Gastrocnemius medialis (tissue), 4 donors: ENCODE measurements around the gene APOL6. TPM values are rescaled to one million over a fixed set of nuclear protein-coding genes. Genes with fewer than 3 reads are reported as not detected.

Source experiments
- ATAC-seq, 2 donors: fragments of 150-250 bp; one replicate each; pipeline ENCODE4 v1.9.1; 2016
- DNase-seq, 2 donors: peaks; one replicate each; pipeline ENCODE4 v3.0.0-alpha.2; 2019
- H3K27ac ChIP-seq, 4 donors: fragments of 200-600 bp; sonication (generic); 1 replicate in 1 of 4; 2 replicates in 3 of 4; pipeline ENCODE4 v1.5.1; 2016 to 2018; ENCODE audit warnings: mild to moderate bottlenecking in 2 of 4, moderate library complexity in 1 of 4
- H3K27me3 ChIP-seq, 3 donors: fragments of 200-600 bp; sonication (generic) in 2 of 3; 1 replicate in 1 of 3; 2 replicates in 2 of 3; pipeline versions ENCODE4 v1.5.1 to v1.6.0; 2016 to 2019; ENCODE audit warnings: mild to moderate bottlenecking in 1 of 3, moderate library complexity in 1 of 3
- H3K36me3 ChIP-seq, 2 donors: fragments of 200-600 bp; sonication (generic) in 1 of 2; one replicate each; pipeline ENCODE4 v1.5.1; 2017 to 2018
- H3K4me1 ChIP-seq, 2 donors: fragments of 200-600 bp; sonication (generic) in 1 of 2; one replicate each; pipeline ENCODE4 v1.5.1; 2016 to 2017; ENCODE audit warnings: mild to moderate bottlenecking in 2 of 2
- H3K4me3 ChIP-seq, 4 donors: fragments of 200-600 bp; sonication (generic) in 3 of 4; 1 replicate in 1 of 4; 2 replicates in 3 of 4; pipeline ENCODE4 v1.5.1; 2016 to 2019; ENCODE audit warnings: mild to moderate bottlenecking in 2 of 4
- H3K9me3 ChIP-seq, 3 donors: fragments of 200-600 bp; sonication (generic) in 2 of 3; 1 replicate in 1 of 3; 2 replicates in 2 of 3; pipeline ENCODE4 v1.5.1; 2016 to 2019
- CTCF ChIP-seq, 5 experiments: fragments of 450-650 bp in 3 of 5; fragments of 200-600 bp in 2 of 5; sonication (generic) in 2 of 5; IDR thresholded peaks in 4 of 5; conservative IDR thresholded peaks in 1 of 5; 1 replicate in 4 of 5; 2 replicates in 1 of 5; pipeline ENCODE4 v1.5.1; 2016 to 2019; ENCODE audit warnings: antibody characterized with exemption in 5 of 5, mild to moderate bottlenecking in 3 of 5, moderate library complexity in 3 of 5
- POLR2A ChIP-seq, 2 donors: fragments of 450-650 bp; IDR thresholded peaks; one replicate each; pipeline ENCODE4 v1.6.1; 2017; ENCODE audit warnings: antibody characterized with exemption in 2 of 2, mild to moderate bottlenecking in 2 of 2, moderate library complexity in 2 of 2
- in situ Hi-C, 4 donors: fragments of 200-750 bp; cut with MboI; loops; one replicate each; pipeline versions ENCODE4 v1.15.0 to v1.8.0; 2017; ENCODE audit warnings: low sequenced_read_pairs in 4 of 4
- intact Hi-C: fragments of 100-400 bp; cut with DNase I; formaldehyde crosslinking; loops from one replicate; pipeline ENCODE4 v1.15.1; 2023; ENCODE audit warnings: low total_unique reads
- total RNA-seq, 4 donors: library from RNA; depleted of rRNA; stranded (reverse); fragments of >200 nt; gene quantifications; one replicate each; pipeline versions ENCODE4 v1.1.0 to v1.2.3, GENCODE V29; 2016

APOL6 gene
- total RNA-seq, 4 donors from 2014 or later: 1.5 to 4.5 (median 2.9) TPM

- in situ Hi-C loops: loop anchor here in 3 of 4 donors (5.0 to 25.0 kb wide), 4 partner anchors 105 to 495 kb away; no protein-coding TSS in a partner anchor
- H3K9me3 ChIP-seq: no peaks in the 10 kb centered on the region
- no peak for TF ChIP-seq POLR2A (IDR thresholded peaks at IDR 0.05)
- TF ChIP-seq CTCF (IDR thresholded peaks at IDR 0.05 in 4 of 5, conservative IDR thresholded peaks at IDR 0.05 in 1 of 5): no peak
Observed at GRCh38 chr22:35629406-35630216, 18.6 kb upstream of the APOL6 start.

DNA sequence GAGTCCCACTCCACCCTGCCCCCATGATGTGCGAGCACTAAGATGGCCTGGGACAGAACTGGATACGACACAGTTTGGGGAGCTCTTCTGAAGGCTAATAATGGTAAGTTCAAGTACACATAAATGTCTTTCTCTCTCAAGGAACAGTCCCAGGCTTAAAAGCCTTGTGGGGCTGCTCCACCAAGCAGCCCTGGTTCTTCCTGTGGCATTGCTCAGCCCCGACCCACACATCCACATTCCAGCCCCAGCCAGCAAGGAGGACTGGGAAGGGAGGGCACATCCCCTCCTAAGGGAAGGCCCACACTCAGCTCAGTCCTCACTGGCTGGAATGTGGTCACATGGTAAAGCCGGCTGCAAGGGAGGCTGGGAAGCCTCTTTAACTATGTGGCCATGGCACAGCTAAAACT is 17.9 kb upstream of the APOL6 start:
- Histone ChIP-seq H3K27me3 (no peaks in the 10 kb centered on the region), H3K36me3 (no peaks in the 10 kb centered on the region), H3K4me3 (no peak overlapping the region), H3K27ac (no peak overlapping the region), H3K9me3 (no peaks in the 10 kb centered on the region), H3K4me1 (peaks cover 5 to 13% of the 10 kb centered on the region in 2 donors)
- DNase-seq: no peak
- in situ Hi-C loops (loop anchor here in 3 of 4 donors (10.0 to 25.0 kb wide), 3 partner anchors 104 to 494 kb away; no protein-coding TSS in a partner anchor), intact Hi-C loops (no loop called here)
- ATAC-seq: no peak
- TF ChIP-seq CTCF (IDR thresholded peaks at IDR 0.05 in 4 of 5, conservative IDR thresholded peaks at IDR 0.05 in 1 of 5): no peak
- TF ChIP-seq POLR2A (IDR thresholded peaks at IDR 0.05): no peak

More at GRCh38 chr22:35629406-35630216, 18.6 kb upstream of the APOL6 start:
- Histone ChIP-seq H3K4me3 (no peak overlapping the region), H3K27me3 (no peaks in the 10 kb centered on the region), H3K4me1 (peaks cover 5 to 13% of the 10 kb centered on the region in 2 donors), H3K27ac (peak overlapping the region; percentile 27 to 53 (median 45)), H3K36me3 (no peaks in the 10 kb centered on the region)
- intact Hi-C loops: loop anchor here (5.0 kb wide), 4 partner anchors 53 to 438 kb away; no protein-coding TSS in a partner anchor
- DNase-seq (peak in 1 of 2 donors; percentile 62), ATAC-seq (peak in 1 of 2 donors; percentile 5)

- in situ Hi-C loops: loop anchor here in 3 of 4 donors (10.0 to 25.0 kb wide), 3 partner anchors 104 to 494 kb away; no protein-coding TSS in a partner anchor
- H3K4me3 ChIP-seq: no peak overlapping the region
- no peak for DNase-seq
- no peak overlapping the region for H3K27ac ChIP-seq
- H3K27me3 ChIP-seq: no peaks in the 10 kb centered on the region
- intact Hi-C loops: no loop called here
- H3K4me1 ChIP-seq: peaks cover 5 to 13% of the 10 kb centered on the region in 2 donors
- no peak for ATAC-seq
- no peaks in the 10 kb centered on the region for H3K9me3 ChIP-seq
- no peaks in the 10 kb centered on the region for H3K36me3 ChIP-seq
- no peak for TF ChIP-seq CTCF (IDR thresholded peaks at IDR 0.05 in 4 of 5, conservative IDR thresholded peaks at IDR 0.05 in 1 of 5)
- no peak for TF ChIP-seq POLR2A (IDR thresholded peaks at IDR 0.05)
Observed at GRCh38 chr22:35630891-35631290, 17.4 kb upstream of the APOL6 start.

- in situ Hi-C loops (loop anchor here in 3 of 4 donors (10.0 to 25.0 kb wide), 3 partner anchors 103 to 493 kb away; no protein-coding TSS in a partner anchor), intact Hi-C loops (no loop called here)
Observed at GRCh38 chr22:35631597-35631996, 16.6 kb upstream of the APOL6 start.

More at GRCh38 chr22:35631597-35631996, 16.6 kb upstream of the APOL6 start:
- Histone ChIP-seq H3K4me3 (no peak overlapping the region), H3K4me1 (peaks cover 5 to 13% of the 10 kb centered on the region in 2 donors), H3K27ac (no peak overlapping the region), H3K36me3 (no peaks in the 10 kb centered on the region), H3K27me3 (no peaks in the 10 kb centered on the region), H3K9me3 (no peaks in the 10 kb centered on the region)
- no peak for DNase-seq
- TF ChIP-seq CTCF (IDR thresholded peaks at IDR 0.05 in 4 of 5, conservative IDR thresholded peaks at IDR 0.05 in 1 of 5): peak in 3 of 5 experiments; percentile 19 to 43 (median 29)
- TF ChIP-seq POLR2A (IDR thresholded peaks at IDR 0.05): no peak
- ATAC-seq: no peak
